Measurements from ENCODE around the gene ATF2. TPM values are rescaled to one million over a fixed set of nuclear protein-coding genes. Genes with fewer than 3 reads are reported as not detected.

Gene ATF2
- total RNA-seq, 1 donor = 80.7 TPM

- no peaks in the 10 kb centered on the region for H3K4me1 ChIP-seq (ENCODE audit: insufficient read depth, low read length)
- H3K4me2 ChIP-seq (ENCODE audit: insufficient read depth, low read length) = no peak overlapping the region
- no peak overlapping the region for H2AFZ ChIP-seq (ENCODE audit: low read length)
- no peaks in the 10 kb centered on the region for H3K79me2 ChIP-seq (ENCODE audit: insufficient read depth, low read length)
- no peak overlapping the region for H3K4me3 ChIP-seq (ENCODE audit: insufficient read depth, low read length)
- no peaks in the 10 kb centered on the region for H3K36me3 ChIP-seq (ENCODE audit: insufficient read depth, low read length)
- H3K9me3 ChIP-seq (ENCODE audit: low read depth, low read length) = no peaks in the 10 kb centered on the region
- no peak overlapping the region for H3K27ac ChIP-seq (ENCODE audit: low read depth, low read length)
- H4K20me1 ChIP-seq (ENCODE audit: insufficient read depth, low read length) = no peaks in the 10 kb centered on the region
- H3K27me3 ChIP-seq (ENCODE audit: insufficient read depth, low read length) = no peaks in the 10 kb centered on the region
- DNase-seq (ENCODE audit: insufficient read length, low spot score, missing footprints) = no peak
- TF ChIP-seq CTCF (IDR thresholded peaks at IDR 0.05; ENCODE audit: extremely low read depth, low read depth, low read length) = no peak
Observed at GRCh38 chr2:175057078-175057685, 110.8 kb downstream of the ATF2 start.

DNA sequence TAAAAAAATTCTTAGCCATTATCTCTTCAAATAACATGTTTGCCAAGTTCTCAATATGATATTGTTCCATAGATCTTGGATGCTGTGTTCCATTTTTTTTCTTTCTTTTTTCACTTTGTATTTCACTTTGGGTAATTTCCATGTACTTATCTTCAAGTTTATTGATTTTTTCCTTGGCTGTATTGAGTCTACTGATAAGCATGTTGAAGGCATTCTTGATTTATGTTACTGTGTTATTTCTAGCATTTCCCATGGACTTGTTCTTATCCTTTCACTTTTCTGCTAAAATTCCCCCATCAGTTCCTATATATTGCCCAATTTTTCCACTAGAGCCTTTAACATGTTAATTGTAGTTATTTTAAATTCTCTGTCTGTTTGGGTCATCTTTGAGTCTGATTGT, 112.0 kb downstream of the ATF2 start:
- no peaks in the 10 kb centered on the region for H3K79me2 ChIP-seq (ENCODE audit: insufficient read depth, low read length)
- no peak overlapping the region for H3K27ac ChIP-seq (ENCODE audit: low read depth, low read length)
- no peak overlapping the region for H3K4me3 ChIP-seq (ENCODE audit: insufficient read depth, low read length)
- no peaks in the 10 kb centered on the region for H3K4me1 ChIP-seq (ENCODE audit: insufficient read depth, low read length)
- no peaks in the 10 kb centered on the region for H3K27me3 ChIP-seq (ENCODE audit: insufficient read depth, low read length)
- no peak for TF ChIP-seq CTCF (IDR thresholded peaks at IDR 0.05; ENCODE audit: extremely low read depth, low read depth, low read length)
- H3K9me3 ChIP-seq (ENCODE audit: low read depth, low read length) = no peaks in the 10 kb centered on the region
- no peak overlapping the region for H2AFZ ChIP-seq (ENCODE audit: low read length)
- H3K4me2 ChIP-seq (ENCODE audit: insufficient read depth, low read length) = no peak overlapping the region
- no peaks in the 10 kb centered on the region for H4K20me1 ChIP-seq (ENCODE audit: insufficient read depth, low read length)
- no peaks in the 10 kb centered on the region for H3K36me3 ChIP-seq (ENCODE audit: insufficient read depth, low read length)
- DNase-seq (ENCODE audit: insufficient read length, low spot score, missing footprints) = no peak

DNA sequence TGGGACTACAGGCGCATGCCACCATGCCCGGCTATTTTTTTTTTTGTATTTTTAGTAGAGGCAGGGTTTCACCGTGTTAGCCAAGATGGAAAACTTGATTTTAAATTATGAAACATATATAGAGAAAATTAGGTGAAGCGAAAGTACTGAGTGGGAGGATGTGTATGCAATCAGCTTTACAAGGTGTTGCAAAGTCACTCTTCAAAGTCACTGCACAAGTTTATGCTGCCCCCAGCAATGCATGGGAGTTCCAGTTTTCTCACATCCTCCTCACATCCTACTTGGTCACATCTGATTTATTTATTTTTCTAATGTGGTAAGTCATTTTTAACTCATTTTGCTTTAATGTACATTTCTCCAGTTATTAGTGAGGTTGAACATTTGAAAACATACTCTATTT, 113.7 kb downstream of the ATF2 start:
- no peaks in the 10 kb centered on the region for H4K20me1 ChIP-seq (ENCODE audit: insufficient read depth, low read length)
- no peak for TF ChIP-seq CTCF (IDR thresholded peaks at IDR 0.05; ENCODE audit: extremely low read depth, low read depth, low read length)
- no peak overlapping the region for H3K4me3 ChIP-seq (ENCODE audit: insufficient read depth, low read length)

DNA sequence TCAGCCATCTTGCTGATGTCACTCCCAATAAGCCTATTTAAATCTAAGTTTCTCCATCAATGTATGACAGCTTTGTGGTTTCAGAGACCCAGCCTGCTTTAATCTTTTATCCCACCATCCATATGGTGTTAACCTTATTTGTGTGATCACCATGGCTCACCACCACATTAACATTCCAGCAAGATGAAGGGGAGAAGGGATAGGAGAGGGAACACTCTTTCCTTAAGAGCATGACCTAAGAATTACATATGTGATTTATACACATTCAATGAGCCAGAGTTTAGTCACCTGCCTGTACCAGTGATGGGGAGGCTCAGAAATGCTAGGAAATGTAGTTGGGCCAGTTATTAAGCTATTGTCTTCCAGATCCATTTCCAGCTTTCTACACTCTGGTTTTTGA, 118.3 kb downstream of the ATF2 start:
- H3K4me2 ChIP-seq (ENCODE audit: insufficient read depth, low read length) = no peak overlapping the region
- no peaks in the 10 kb centered on the region for H3K36me3 ChIP-seq (ENCODE audit: insufficient read depth, low read length)
- H2AFZ ChIP-seq (ENCODE audit: low read length) = no peak overlapping the region
- H4K20me1 ChIP-seq (ENCODE audit: insufficient read depth, low read length) = no peaks in the 10 kb centered on the region
- H3K4me1 ChIP-seq (ENCODE audit: insufficient read depth, low read length) = no peaks in the 10 kb centered on the region
- TF ChIP-seq CTCF (IDR thresholded peaks at IDR 0.05; ENCODE audit: extremely low read depth, low read depth, low read length) = no peak
- DNase-seq (ENCODE audit: insufficient read length, low spot score, missing footprints) = no peak
- no peaks in the 10 kb centered on the region for H3K27me3 ChIP-seq (ENCODE audit: insufficient read depth, low read length)
- no peaks in the 10 kb centered on the region for H3K9me3 ChIP-seq (ENCODE audit: low read depth, low read length)
- no peak overlapping the region for H3K4me3 ChIP-seq (ENCODE audit: insufficient read depth, low read length)
- H3K79me2 ChIP-seq (ENCODE audit: insufficient read depth, low read length) = no peaks in the 10 kb centered on the region
- no peak overlapping the region for H3K27ac ChIP-seq (ENCODE audit: low read depth, low read length)

More for the DNA sequence above, 113.7 kb downstream of the ATF2 start:
- H3K27me3 ChIP-seq (ENCODE audit: insufficient read depth, low read length) = no peaks in the 10 kb centered on the region
- H3K79me2 ChIP-seq (ENCODE audit: insufficient read depth, low read length) = no peaks in the 10 kb centered on the region
- H3K36me3 ChIP-seq (ENCODE audit: insufficient read depth, low read length) = no peaks in the 10 kb centered on the region
- no peaks in the 10 kb centered on the region for H3K9me3 ChIP-seq (ENCODE audit: low read depth, low read length)
- no peaks in the 10 kb centered on the region for H3K4me1 ChIP-seq (ENCODE audit: insufficient read depth, low read length)
- no peak overlapping the region for H3K4me2 ChIP-seq (ENCODE audit: insufficient read depth, low read length)
- H2AFZ ChIP-seq (ENCODE audit: low read length) = no peak overlapping the region
- H3K27ac ChIP-seq (ENCODE audit: low read depth, low read length) = no peak overlapping the region
- no peak for DNase-seq (ENCODE audit: insufficient read length, low spot score, missing footprints)

Measured in osteoblast (primary cell).